Midbrain (tissue), 1 donor: ENCODE measurements around the gene HACE1.

Source experiments
- DNase-seq: peaks from one replicate; lab custom pipeline; 2025; lab: John Stamatoyannopoulos, UW

Gene HACE1

DNA sequence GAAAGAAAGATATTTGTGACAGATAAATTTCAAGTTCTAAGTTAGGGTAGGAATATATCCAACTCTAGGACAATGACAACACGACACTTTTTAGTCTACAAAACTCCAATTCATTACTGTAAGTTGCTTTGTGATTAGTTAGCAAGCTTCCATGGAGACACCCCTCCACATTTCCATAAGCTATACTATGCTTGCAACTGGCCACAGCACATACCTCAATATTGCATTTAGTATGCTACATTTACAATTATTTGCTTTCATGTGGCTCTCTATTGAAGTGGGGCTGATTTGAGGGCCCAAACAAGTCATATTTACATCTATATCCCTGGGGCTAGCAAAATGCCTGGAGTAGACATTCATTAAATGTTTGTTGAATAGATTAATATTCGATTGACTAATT, 129.3 kb downstream of the HACE1 start:
- DNase-seq = no peak

GRCh38 chr6:104729433-104729832, 130.3 kb downstream of the HACE1 start:
- no peak for DNase-seq

DNA sequence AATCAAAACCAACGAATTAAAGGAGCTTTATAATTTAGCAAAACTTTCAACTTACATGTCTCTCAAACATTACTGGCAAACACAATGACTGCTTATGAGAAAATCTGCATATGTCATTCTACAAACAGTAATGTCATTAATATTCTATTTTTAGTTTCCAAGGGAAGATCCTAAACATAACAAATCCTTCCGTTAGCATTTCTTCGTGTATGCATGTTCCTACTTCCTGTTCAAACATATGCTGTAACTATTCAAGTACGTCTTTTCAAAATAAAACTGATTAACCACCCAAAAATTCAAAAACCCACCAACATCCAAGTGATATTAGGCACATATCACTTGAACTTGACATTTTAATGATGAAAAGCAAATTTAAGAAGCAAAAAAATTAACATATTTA, 131.3 kb downstream of the HACE1 start:
- no peak for DNase-seq

GRCh38 chr6:104718672-104719071, 141.0 kb downstream of the HACE1 start:
- DNase-seq = no peak

DNA sequence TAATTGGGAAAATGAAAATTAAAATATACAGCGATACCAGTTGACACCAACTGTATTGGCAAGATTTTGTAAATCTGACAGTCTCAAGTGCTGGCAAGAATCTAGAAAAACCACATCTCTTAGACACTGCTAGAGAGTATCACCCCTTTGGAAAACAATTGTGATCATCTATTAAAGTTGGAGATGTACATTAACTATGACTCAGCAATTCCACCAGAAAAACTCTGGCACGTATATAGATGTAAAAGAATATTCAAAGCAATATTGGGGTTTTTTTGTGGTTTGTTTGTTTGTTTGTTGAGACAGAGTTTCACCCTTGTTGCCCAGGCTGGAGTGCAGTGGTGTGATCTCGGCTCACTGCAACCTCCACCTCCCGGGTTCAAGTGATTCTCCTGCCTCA, 142.9 kb downstream of the HACE1 start:
- no peak for DNase-seq

GRCh38 chr6:104714796-104715195, 144.9 kb downstream of the HACE1 start:
- DNase-seq = no peak

GRCh38 chr6:104713982-104714381, 145.7 kb downstream of the HACE1 start:
- DNase-seq = no peak

- no peak for DNase-seq
These were observed 148.3 kb downstream of the HACE1 start for GRCh38 chr6:104711371-104711770.

- no peak for DNase-seq
These were observed 149.0 kb downstream of the HACE1 start for GRCh38 chr6:104710543-104711335.

GRCh38 chr6:104705916-104706442, 153.7 kb downstream of the HACE1 start:
- DNase-seq = no peak

GRCh38 chr6:104705095-104705707, 154.5 kb downstream of the HACE1 start:
- DNase-seq = no peak

GRCh38 chr6:104704191-104704590, 155.5 kb downstream of the HACE1 start:
- no peak for DNase-seq

- DNase-seq = no peak
These were observed 157.4 kb downstream of the HACE1 start for GRCh38 chr6:104702126-104702841.

DNA sequence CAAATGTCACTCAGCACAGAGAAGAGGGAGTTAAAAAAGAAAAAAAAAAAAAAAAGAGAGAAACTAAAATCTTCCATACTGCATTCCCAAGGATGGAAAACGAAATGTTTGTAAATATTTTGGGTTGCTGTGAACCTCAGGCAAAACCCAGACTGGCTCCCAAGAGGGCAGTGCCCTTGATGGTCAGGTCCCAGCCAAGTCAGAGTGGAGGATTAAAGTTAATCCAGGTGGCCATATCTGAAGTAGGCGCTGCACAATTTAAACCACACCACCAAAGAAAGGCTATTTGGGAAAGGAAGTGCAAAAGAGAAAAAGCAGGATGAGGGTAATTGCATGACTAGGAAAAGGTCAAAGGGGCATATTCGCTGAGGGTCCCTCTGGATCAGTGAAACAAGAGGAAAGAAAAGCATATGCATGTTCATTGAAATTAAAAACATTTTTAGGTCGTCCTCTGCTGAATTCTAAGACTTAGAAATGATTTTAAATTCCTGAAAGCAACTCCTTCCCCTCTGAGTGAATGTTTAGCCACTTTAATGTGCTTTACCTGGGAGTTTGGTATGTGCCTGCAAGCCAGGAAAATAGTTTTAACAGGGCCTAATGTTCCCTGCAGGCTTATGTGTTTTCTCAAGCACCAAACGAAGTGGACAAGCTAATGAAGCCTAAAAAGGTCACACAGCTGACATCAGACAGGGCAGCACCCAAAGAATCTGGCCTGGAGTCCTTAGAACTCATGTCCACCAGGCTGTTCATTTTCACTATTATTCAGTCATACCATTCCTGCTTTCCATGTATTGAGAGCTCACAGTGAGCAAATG, 159.1 kb downstream of the HACE1 start:
- no peak for DNase-seq

DNA sequence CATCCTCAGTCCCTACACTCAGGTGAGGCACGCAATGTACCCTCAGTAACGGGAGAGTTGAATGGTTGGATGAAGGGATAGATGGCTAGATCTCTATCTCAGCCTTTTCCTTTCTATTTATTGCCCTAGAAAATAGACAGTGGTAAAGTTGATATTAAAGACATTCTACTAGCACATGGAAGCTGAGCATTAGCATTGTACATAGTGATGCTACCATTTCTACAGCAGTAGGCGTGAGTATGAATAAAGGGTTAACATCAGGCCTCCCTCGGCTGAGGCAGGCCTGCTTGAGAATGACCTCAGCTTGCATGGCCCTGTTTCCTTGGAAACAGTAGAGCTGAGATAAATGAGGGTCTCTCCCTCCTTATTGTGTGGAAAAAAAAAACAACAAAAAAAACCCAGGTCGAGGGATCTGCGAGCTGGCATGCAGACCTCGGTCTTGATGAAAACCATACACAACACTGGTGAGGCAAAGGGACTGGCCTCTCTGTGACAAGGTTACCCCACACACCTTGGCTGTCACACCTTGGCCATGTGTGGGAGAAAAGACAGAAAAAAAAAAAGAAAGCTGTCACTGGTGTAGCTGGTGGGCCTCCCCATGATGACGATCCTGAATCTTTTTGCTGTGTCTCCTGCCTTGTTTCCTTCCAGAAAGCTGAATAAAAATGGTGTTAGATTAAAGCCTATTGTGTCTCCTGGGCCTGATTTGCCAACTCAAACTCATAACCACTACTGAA, 160.0 kb downstream of the HACE1 start:
- no peak for DNase-seq

DNA sequence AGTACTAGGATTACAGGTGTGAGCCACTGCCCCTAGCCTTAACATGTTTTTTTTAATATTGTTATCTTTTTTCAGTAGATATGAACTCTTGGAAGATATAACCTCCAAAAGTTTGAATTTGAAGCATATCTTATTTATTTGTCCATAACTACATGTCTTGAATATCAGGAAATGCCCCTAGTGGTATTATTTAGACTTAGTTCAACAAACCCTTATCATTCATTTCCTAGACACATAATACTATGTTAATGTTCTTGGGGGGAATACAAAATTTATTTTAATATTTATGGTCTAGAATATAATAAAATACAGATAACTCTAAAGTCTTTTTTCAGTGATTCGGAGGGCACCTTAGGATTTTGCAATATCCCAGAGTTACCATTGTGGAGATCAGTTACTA, 160.7 kb downstream of the HACE1 start:
- DNase-seq = no peak

DNA sequence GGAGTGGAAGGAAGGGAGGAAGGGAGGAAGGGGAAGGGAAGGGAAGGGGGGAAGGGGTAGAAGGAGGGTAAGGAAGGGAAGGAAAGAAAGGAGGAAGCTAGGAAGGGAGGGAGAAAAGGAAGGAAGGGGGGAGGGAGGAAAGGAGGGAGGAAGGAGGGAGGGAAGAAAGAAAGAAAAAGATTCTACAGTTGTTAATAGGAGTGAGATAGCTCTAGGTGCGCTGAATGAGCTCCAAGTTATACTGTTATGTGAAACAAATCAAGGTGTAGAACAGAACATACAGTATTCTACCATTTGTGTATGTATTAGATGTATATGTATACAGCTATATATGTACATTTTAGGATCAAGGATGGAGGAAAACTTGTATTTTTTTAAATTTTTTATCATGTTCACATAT, 167.7 kb downstream of the HACE1 start:
- DNase-seq = no peak

DNA sequence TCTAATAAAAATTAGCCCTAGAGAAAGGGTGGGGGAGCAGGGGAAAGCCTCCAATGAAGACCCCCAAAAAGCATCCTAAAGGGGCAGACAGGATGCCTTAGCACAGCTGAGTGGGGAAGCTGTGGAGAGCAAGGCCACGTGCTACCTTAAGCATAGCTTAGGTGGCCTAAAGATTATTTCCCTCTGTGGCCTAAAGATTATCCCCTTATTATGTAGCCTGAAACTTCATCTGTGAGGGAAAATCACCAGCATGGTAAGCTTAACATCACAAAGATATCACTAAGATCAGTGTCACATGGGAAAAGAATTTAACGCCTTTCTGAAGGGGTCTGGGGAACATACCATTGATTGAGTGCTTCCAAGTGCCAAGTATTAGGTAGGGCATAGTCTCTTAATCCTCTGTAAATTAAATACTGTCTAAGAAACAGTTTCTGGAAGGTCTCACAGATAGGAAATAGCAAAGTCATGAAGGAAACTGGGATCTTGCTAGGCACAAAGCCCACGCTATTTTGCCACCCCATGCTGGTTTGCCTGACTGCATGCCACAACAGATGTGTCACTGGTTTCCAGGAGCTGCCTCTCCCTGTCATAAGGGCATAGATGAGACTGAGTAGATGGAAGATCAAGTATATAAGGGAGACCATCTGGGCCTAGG, 170.0 kb downstream of the HACE1 start:
- DNase-seq = no peak

- DNase-seq = no peak
These were observed 171.3 kb downstream of the HACE1 start for GRCh38 chr6:104688283-104688969.

DNA sequence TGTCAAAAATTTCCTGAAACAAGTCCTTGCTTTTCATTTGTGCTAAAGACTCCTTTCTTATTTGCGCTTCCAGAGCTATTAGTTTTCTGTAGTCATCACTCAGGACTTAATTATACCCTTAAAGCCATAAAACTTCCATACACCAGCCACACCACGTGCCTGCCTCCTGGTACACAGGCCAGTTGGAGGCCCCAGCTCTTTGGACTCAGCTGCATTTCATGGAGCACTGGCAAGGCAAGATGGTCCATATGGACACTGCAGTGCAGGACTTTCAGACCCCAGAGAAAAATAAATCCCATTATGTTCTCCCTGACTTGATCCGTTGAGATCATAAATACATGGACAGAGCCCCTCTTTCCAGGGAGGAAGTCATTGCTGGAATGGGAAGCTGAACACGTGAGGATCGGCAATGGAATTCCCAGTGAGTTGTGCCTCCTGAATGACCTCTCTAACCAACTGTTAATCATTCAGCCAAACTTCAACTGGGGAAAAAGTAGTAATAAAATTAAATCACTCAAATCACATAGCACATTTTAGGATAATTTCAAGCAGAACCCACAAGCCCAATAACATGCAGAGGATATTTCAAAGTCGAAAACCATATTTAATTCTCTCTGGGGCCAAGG, 173.1 kb downstream of the HACE1 start:
- no peak for DNase-seq
